Vagina (tissue), 2 donors: ENCODE measurements around the gene EFNA4.

Source experiments
- CTCF ChIP-seq, 3 experiments: fragments of 450-650 bp in 2 of 3; fragments of 200-600 bp in 1 of 3; sonication (generic) in 1 of 3; IDR thresholded peaks; one replicate each; pipeline ENCODE4 v1.5.1; 2017 to 2019; ENCODE audit warnings: antibody characterized with exemption in 3 of 3, mild to moderate bottlenecking in 2 of 3, moderate library complexity in 2 of 3
- POLR2AphosphoS5 ChIP-seq, 2 donors: sonication (generic); formaldehyde crosslinking; IDR thresholded peaks; one replicate each; pipeline ENCODE4 v1.9.0; 2017; ENCODE audit warnings: antibody characterized with exemption in 2 of 2, mild to moderate bottlenecking in 2 of 2, low read depth in 1 of 2; ENCODE audit not compliant: insufficient read depth in 1 of 2

- TF ChIP-seq CTCF (IDR thresholded peaks at IDR 0.05): no peak
- TF ChIP-seq POLR2AphosphoS5 (IDR thresholded peaks at IDR 0.05; ENCODE audit: insufficient read depth in 1 of 2, low read depth in 1 of 2): no peak
Observed at GRCh38 chr1:155077346-155077745, 13.8 kb downstream of the EFNA4 start.
